Fibroblast of pulmonary artery (primary cell): ENCODE measurements around the gene CCDC187.
A peak's percentile ranks its signal among the peaks of the same experiment; 100 is the strongest.

ENCODE experiments used
- DNase-seq: peaks from one replicate; pipeline ENCODE4 v3.0.0-alpha.2; 2010; ENCODE audit warnings: low read depth
- H3K4me3 ChIP-seq: replicated peaks from 2 replicates; pipeline ENCODE4 v1.5.1; 2011; ENCODE audit warnings: low read depth, mild to moderate bottlenecking, control low read depth, low read length, moderate library complexity
- TF ChIP-seq, protein P1 (sequence below): IDR thresholded peaks from 2 replicates; pipeline ENCODE4 v1.5.1; 2011; ENCODE audit warnings: mild to moderate bottlenecking, control low read depth, low read length, inconsistent platforms; ENCODE audit errors: missing control alignments

CCDC187 gene

GRCh38 chr9:136347472-136348256 lies 43.8 kb upstream of the CCDC187 start:
- no peak overlapping the region for H3K4me3 ChIP-seq
- TF ChIP-seq, protein P1, sequence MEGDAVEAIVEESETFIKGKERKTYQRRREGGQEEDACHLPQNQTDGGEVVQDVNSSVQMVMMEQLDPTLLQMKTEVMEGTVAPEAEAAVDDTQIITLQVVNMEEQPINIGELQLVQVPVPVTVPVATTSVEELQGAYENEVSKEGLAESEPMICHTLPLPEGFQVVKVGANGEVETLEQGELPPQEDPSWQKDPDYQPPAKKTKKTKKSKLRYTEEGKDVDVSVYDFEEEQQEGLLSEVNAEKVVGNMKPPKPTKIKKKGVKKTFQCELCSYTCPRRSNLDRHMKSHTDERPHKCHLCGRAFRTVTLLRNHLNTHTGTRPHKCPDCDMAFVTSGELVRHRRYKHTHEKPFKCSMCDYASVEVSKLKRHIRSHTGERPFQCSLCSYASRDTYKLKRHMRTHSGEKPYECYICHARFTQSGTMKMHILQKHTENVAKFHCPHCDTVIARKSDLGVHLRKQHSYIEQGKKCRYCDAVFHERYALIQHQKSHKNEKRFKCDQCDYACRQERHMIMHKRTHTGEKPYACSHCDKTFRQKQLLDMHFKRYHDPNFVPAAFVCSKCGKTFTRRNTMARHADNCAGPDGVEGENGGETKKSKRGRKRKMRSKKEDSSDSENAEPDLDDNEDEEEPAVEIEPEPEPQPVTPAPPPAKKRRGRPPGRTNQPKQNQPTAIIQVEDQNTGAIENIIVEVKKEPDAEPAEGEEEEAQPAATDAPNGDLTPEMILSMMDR = no peak
- no peak for DNase-seq

DNA sequence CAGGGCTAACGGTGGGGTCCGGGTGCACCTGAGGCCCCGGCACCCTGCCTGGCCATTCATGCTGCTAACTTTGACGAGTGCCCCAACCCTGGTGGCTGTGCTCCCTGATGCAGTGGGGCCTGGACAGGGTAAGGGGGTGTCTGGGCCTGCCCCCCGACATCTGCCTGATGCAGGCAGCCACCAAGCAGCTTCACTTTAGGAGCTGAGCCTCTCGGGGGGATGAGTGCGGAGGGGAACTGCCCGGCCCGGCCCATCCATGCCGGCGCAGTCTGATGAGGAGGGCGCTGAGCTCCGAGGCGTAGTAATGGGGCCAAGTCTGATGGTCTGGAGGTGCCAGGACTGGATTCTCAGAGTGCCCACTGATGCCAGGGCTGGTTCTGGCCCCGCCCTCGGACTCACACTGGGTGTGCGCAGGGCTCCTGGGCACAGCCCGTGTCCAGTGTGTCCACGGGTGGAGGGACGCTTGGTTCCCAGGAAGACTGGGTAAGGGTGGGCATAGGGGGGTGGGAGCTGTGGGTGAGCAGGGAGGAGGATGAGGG lies 43.1 kb upstream of the CCDC187 start:
- H3K4me3 ChIP-seq = no peak overlapping the region
- no peak for DNase-seq
- TF ChIP-seq, protein P1 = no peak

GRCh38 chr9:136346157-136346481 lies 42.2 kb upstream of the CCDC187 start:
- no peak for DNase-seq
- TF ChIP-seq, protein P1 = no peak
- H3K4me3 ChIP-seq = no peak overlapping the region

DNA sequence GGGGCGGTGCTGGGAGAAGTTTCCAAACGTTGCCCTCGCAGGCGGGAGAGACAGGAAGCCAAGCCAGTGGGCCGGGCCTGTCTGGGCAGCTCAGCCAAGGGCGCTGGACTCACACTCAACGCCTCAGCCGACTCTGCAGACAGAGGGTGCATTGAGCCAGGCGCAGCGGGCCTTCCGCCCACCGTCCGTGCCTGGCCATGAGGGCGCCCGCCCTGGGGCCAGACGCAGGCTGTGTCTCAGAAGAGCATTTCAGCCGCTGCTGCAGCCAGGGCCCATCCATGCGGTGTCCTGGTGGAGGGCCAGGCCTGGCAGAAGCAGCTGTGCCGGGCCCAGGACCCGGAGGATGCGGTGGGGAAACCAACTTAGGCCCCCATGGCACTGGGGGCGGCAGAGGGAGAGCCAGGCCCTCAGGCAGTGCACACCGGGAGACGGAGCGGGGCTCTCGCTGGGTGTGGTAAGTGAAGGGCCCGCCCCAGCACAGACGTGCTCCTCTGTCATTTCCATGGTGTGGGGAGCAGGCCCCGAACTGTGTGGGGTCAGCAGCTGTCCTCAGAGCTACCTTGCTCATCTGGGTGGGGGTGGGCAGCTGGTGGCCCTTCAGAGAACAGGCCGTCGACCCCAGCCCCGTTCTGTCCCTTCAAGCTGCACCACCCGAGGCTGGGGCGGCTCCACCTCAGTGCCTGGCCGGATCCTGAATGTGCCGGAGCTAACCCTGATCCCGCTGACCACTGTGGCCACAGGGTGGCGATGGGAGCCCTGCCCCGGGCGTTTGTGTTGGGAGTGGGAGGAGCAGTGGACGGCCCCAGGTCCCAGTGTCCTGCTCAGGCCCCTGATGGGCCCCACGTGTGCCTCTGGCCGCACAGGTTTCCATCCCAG lies 41.6 kb upstream of the CCDC187 start:
- H3K4me3 ChIP-seq = no peak overlapping the region
- TF ChIP-seq, protein P1 = peak; percentile 45
- DNase-seq = peak; percentile 40

GRCh38 chr9:136344544-136345280 lies 40.8 kb upstream of the CCDC187 start:
- TF ChIP-seq, protein P1 = no peak
- no peak overlapping the region for H3K4me3 ChIP-seq
- no peak for DNase-seq

GRCh38 chr9:136343884-136344269 lies 40.0 kb upstream of the CCDC187 start:
- TF ChIP-seq, protein P1 = no peak
- no peak overlapping the region for H3K4me3 ChIP-seq
- no peak for DNase-seq
